ENCODE results near the gene ANKS1B.
A peak's percentile ranks its signal among the peaks of the same experiment; 100 is the strongest.

Gene ANKS1B

GRCh38 chr12:98738539-98738938 lies 1246.2 kb downstream of the ANKS1B start:
- no peak for DNase-seq

- DNase-seq = no peak
Measured at GRCh38 chr12:98738002-98738401, 1246.7 kb downstream of the ANKS1B start.

GRCh38 chr12:98737322-98737712 lies 1247.4 kb downstream of the ANKS1B start:
- DNase-seq = no peak

- no peak for DNase-seq
Measured at GRCh38 chr12:98736352-98737321, 1248.1 kb downstream of the ANKS1B start.

GRCh38 chr12:98735821-98736220 lies 1248.9 kb downstream of the ANKS1B start:
- no peak for DNase-seq

- no peak for DNase-seq
Measured at GRCh38 chr12:98733667-98734350, 1250.9 kb downstream of the ANKS1B start.

GRCh38 chr12:98730412-98730811 lies 1254.3 kb downstream of the ANKS1B start:
- DNase-seq = no peak

GRCh38 chr12:98727196-98727595 lies 1257.5 kb downstream of the ANKS1B start:
- no peak for DNase-seq

GRCh38 chr12:98725476-98726247 lies 1259.1 kb downstream of the ANKS1B start:
- DNase-seq = no peak

GRCh38 chr12:98724384-98725155 lies 1260.2 kb downstream of the ANKS1B start:
- no peak for DNase-seq

- DNase-seq = no peak
Measured at GRCh38 chr12:98721204-98721702, 1263.5 kb downstream of the ANKS1B start.

GRCh38 chr12:98719515-98720504 lies 1264.9 kb downstream of the ANKS1B start:
- no peak for DNase-seq

- DNase-seq = no peak
Measured at GRCh38 chr12:98714426-98714825, 1270.3 kb downstream of the ANKS1B start.

- no peak for DNase-seq
Measured at GRCh38 chr12:98709022-98709421, 1275.7 kb downstream of the ANKS1B start.

- DNase-seq = no peak
Measured at GRCh38 chr12:98701166-98701565, 1283.6 kb downstream of the ANKS1B start.

GRCh38 chr12:98699586-98699985 lies 1285.2 kb downstream of the ANKS1B start:
- DNase-seq = no peak

GRCh38 chr12:98698603-98699463 lies 1285.9 kb downstream of the ANKS1B start:
- peak in 1 of 6 experiments; percentile 20 for DNase-seq

GRCh38 chr12:98697209-98697608 lies 1287.5 kb downstream of the ANKS1B start:
- no peak for DNase-seq

GRCh38 chr12:98696036-98696646 lies 1288.6 kb downstream of the ANKS1B start:
- DNase-seq = no peak
